Endothelial cell (in vitro differentiated cells): ENCODE results near the gene CCDC15. TPM values are rescaled to one million over a fixed set of nuclear protein-coding genes. Genes with fewer than 3 reads are reported as not detected.

ENCODE experiments used
- DNase-seq: peaks from one replicate; pipeline ENCODE4 v3.0.0; 2021; ENCODE audit warnings: low spot score
- H3K27ac Mint-ChIP-seq: one replicate; pipeline ENCODE4 v1.8.0; 2021; ENCODE audit warnings: mixed read lengths, inconsistent platforms; ENCODE audit not compliant: unreplicated experiment
- H3K27me3 Mint-ChIP-seq: one replicate; pipeline ENCODE4 v1.8.0; 2021; ENCODE audit warnings: mild to moderate bottlenecking, moderate library complexity, mixed read lengths, inconsistent platforms; ENCODE audit not compliant: unreplicated experiment
- H3K36me3 Mint-ChIP-seq: one replicate; pipeline ENCODE4 v1.8.0; 2021; ENCODE audit warnings: mild to moderate bottlenecking, low read depth, mixed read lengths, inconsistent platforms; ENCODE audit not compliant: unreplicated experiment
- H3K4me1 Mint-ChIP-seq: one replicate; pipeline ENCODE4 v1.8.0; 2021; ENCODE audit warnings: mild to moderate bottlenecking, mixed read lengths, inconsistent platforms; ENCODE audit not compliant: unreplicated experiment
- H3K4me3 Mint-ChIP-seq: one replicate; pipeline ENCODE4 v1.8.0; 2021; ENCODE audit warnings: mild to moderate bottlenecking, mixed read lengths, inconsistent platforms; ENCODE audit not compliant: unreplicated experiment
- H3K9me3 Mint-ChIP-seq: one replicate; pipeline ENCODE4 v1.8.0; 2021; ENCODE audit warnings: mixed read lengths, inconsistent platforms; ENCODE audit not compliant: unreplicated experiment
- CTCF ChIP-seq: fragments of 200-600 bp; sonication (generic); IDR thresholded peaks from one replicate; pipeline ENCODE4 v1.5.0; 2021; ENCODE audit warnings: antibody characterized with exemption; ENCODE audit not compliant: unreplicated experiment
- total RNA-seq: library from RNA; stranded (reverse); fragmentation: NEBNext Ultra II Directional; extraction: Animal tissue kit (Norgen Biotek cat#: 25700); gene quantifications from one replicate; pipeline ENCODE4 v1.2.1, GENCODE V29; 2021; ENCODE audit not compliant: unreplicated experiment

The CCDC15 gene
- total RNA-seq, 1 donor from 2014 or later = 2.4 TPM

GRCh38 chr11:125079878-125080530, 126.0 kb downstream of the CCDC15 start:
- Mint-ChIP-seq H3K27me3 (peaks cover 13% of the 10 kb centered on the region), H3K4me3 (no peak overlapping the region), H3K4me1 (peaks cover 2% of the 10 kb centered on the region), H3K36me3 (no peaks in the 10 kb centered on the region), H3K9me3 (no peaks in the 10 kb centered on the region), H3K27ac (no peak overlapping the region)
- no peak for TF ChIP-seq CTCF
- no peak for DNase-seq

GRCh38 chr11:125080531-125080911, 126.5 kb downstream of the CCDC15 start:
- TF ChIP-seq CTCF = no peak
- Mint-ChIP-seq H3K4me1 (peaks cover 2% of the 10 kb centered on the region), H3K27me3 (peaks cover 16% of the 10 kb centered on the region), H3K4me3 (no peak overlapping the region), H3K27ac (no peak overlapping the region), H3K9me3 (no peaks in the 10 kb centered on the region), H3K36me3 (no peaks in the 10 kb centered on the region)
- no peak for DNase-seq

DNA sequence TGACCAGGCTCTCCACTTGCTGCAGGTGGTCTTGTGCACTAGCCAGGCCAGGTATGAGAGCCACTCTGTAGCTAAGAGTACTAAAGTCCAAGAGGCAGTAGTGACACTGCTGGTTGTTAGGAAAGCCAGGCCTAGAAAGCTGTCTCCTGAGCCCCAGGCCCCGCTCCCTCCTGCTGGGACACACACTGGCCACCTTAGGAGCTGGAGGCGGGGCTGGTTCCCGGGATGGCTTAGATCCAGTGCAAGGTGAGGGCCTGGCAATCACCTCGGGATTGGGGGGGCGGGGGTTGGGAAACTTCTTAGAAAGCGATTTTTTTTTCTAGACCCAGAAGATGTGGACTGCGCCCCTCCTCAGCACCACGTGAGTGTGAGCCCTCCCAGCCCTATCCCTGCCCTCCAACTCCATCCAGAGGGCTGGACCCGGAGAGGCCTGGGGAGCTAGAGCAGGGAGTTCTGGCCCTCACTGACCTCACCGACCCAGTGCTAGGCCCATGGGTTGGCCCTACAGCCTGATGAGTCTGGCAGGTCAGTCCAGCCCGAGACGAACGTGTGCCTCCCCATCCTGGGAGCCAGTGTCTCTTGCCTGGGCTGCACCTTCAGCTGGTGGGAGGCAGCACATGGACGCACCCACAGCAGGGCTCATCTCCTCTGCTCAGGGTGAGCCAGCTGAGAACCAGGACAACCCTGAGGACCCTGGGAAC, 127.2 kb downstream of the CCDC15 start:
- Mint-ChIP-seq H3K36me3 (no peaks in the 10 kb centered on the region), H3K9me3 (no peaks in the 10 kb centered on the region), H3K27ac (no peak overlapping the region), H3K4me1 (peaks cover 2% of the 10 kb centered on the region), H3K4me3 (no peak overlapping the region), H3K27me3 (peaks cover 16% of the 10 kb centered on the region)
- no peak for TF ChIP-seq CTCF
- DNase-seq = no peak

- peaks cover 16% of the 10 kb centered on the region for H3K27me3 Mint-ChIP-seq
- no peaks in the 10 kb centered on the region for H3K9me3 Mint-ChIP-seq
- no peaks in the 10 kb centered on the region for H3K36me3 Mint-ChIP-seq
- H3K27ac Mint-ChIP-seq = no peak overlapping the region
- no peak overlapping the region for H3K4me3 Mint-ChIP-seq
- H3K4me1 Mint-ChIP-seq = peaks cover under 1% of the 10 kb centered on the region
- TF ChIP-seq CTCF = no peak
- DNase-seq = no peak
These were observed 128.0 kb downstream of the CCDC15 start for GRCh38 chr11:125082040-125082439.

GRCh38 chr11:125082611-125083311, 128.8 kb downstream of the CCDC15 start:
- TF ChIP-seq CTCF = no peak

More at GRCh38 chr11:125082611-125083311, 128.8 kb downstream of the CCDC15 start:
- Mint-ChIP-seq H3K4me3 (no peak overlapping the region), H3K27me3 (peaks cover 19% of the 10 kb centered on the region), H3K4me1 (no peaks in the 10 kb centered on the region), H3K27ac (no peak overlapping the region), H3K9me3 (no peaks in the 10 kb centered on the region), H3K36me3 (no peaks in the 10 kb centered on the region)
- no peak for DNase-seq
